ENCODE measurements around the gene BNC2. TPM values are rescaled to one million over a fixed set of nuclear protein-coding genes. Genes with fewer than 3 reads are reported as not detected.

The BNC2 gene
- total RNA-seq, 1 donor from 2014 or later, result 38.0 TPM

DNA sequence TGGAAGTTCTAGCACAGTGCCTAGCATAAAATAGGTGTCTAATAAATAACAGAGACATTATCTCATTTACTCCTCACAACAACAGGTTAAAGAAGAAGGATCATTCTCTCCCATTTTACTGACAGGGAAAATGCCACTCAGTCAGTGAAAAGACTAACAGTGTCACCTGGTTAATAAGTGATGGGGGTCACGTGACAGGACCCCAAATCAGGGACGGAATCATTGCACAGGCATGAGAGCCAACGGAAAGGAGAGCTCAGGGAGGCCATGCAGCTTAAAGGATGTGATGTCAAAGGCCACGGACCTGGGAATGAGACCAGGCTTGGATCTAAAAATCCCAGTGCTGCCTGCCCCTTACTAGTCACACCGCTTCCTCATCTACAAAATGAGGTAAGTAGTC, 101.2 kb downstream of the BNC2 start:
- Histone ChIP-seq H3K9ac (ENCODE audit: low read length) (no peak overlapping the region), H3K79me2 (ENCODE audit: insufficient read depth, low read length) (no peaks in the 10 kb centered on the region), H4K20me1 (ENCODE audit: insufficient read depth, low read length) (peaks cover 12% of the 10 kb centered on the region), H3K36me3 (ENCODE audit: insufficient read depth, low read length) (no peaks in the 10 kb centered on the region), H3K4me1 (ENCODE audit: insufficient read depth, low read length) (no peaks in the 10 kb centered on the region), H3K4me2 (ENCODE audit: low read length) (no peak overlapping the region), H3K27ac (ENCODE audit: low read depth, low read length) (no peak overlapping the region), H3K4me3 (ENCODE audit: insufficient read depth, low read depth, low read length) (no peak overlapping the region), H3K27me3 (ENCODE audit: insufficient read depth, low read length) (no peaks in the 10 kb centered on the region), H2AFZ (ENCODE audit: low read depth, low read length) (no peak overlapping the region), H3K9me3 (ENCODE audit: insufficient read depth, low read depth, low read length) (no peaks in the 10 kb centered on the region)
- no peak for TF ChIP-seq EZH2 (IDR thresholded peaks at IDR 0.05; ENCODE audit: insufficient read depth, low read length)
- TF ChIP-seq, protein P1, sequence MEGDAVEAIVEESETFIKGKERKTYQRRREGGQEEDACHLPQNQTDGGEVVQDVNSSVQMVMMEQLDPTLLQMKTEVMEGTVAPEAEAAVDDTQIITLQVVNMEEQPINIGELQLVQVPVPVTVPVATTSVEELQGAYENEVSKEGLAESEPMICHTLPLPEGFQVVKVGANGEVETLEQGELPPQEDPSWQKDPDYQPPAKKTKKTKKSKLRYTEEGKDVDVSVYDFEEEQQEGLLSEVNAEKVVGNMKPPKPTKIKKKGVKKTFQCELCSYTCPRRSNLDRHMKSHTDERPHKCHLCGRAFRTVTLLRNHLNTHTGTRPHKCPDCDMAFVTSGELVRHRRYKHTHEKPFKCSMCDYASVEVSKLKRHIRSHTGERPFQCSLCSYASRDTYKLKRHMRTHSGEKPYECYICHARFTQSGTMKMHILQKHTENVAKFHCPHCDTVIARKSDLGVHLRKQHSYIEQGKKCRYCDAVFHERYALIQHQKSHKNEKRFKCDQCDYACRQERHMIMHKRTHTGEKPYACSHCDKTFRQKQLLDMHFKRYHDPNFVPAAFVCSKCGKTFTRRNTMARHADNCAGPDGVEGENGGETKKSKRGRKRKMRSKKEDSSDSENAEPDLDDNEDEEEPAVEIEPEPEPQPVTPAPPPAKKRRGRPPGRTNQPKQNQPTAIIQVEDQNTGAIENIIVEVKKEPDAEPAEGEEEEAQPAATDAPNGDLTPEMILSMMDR (IDR thresholded peaks at IDR 0.05; ENCODE audit: insufficient read depth, low read depth, low read length), result no peak
- Mint-ChIP-seq H3K4me3 (ENCODE audit: unreplicated experiment) (no peak overlapping the region), H3K27ac (ENCODE audit: unreplicated experiment) (no peak overlapping the region), H3K4me1 (ENCODE audit: low read depth, unreplicated experiment) (peaks cover 4% of the 10 kb centered on the region), H3K27me3 (ENCODE audit: low read depth, unreplicated experiment) (no peaks in the 10 kb centered on the region), H3K36me3 (ENCODE audit: low read depth, unreplicated experiment) (no peaks in the 10 kb centered on the region), H3K9me3 (ENCODE audit: unreplicated experiment) (no peaks in the 10 kb centered on the region)
- DNase-seq (ENCODE audit: low read depth), result no peak
- no peak for FAIRE-seq

DNA sequence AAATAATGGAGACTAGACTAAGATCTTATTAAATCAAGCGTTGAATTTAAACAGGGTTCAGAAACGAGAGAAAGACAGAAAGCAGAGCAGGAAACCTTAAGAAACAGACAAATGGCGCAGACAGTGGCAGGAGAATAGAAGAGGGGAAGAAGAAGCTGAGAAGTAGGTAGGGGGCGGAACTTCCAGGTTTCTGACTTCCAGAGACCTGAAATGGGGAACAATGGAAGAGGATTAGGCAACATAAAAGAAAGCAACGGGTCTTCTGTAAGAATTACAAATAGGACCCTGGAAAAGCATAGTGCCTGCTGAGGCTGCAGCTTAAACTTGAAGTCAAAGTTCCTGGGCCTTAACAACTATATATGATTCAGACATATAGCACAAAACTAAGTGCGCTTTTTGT, 101.7 kb downstream of the BNC2 start:
- TF ChIP-seq, protein P1 (IDR thresholded peaks at IDR 0.05; ENCODE audit: insufficient read depth, low read depth, low read length), result no peak
- TF ChIP-seq EZH2 (IDR thresholded peaks at IDR 0.05; ENCODE audit: insufficient read depth, low read length), result no peak
- H3K27me3 ChIP-seq (ENCODE audit: insufficient read depth, low read length), result no peaks in the 10 kb centered on the region
- no peak overlapping the region for H2AFZ ChIP-seq (ENCODE audit: low read depth, low read length)
- H3K27ac ChIP-seq (ENCODE audit: low read depth, low read length), result no peak overlapping the region
- Mint-ChIP-seq H3K9me3 (ENCODE audit: unreplicated experiment) (no peaks in the 10 kb centered on the region), H3K4me1 (ENCODE audit: low read depth, unreplicated experiment) (peaks cover 4% of the 10 kb centered on the region), H3K36me3 (ENCODE audit: low read depth, unreplicated experiment) (peaks cover 2% of the 10 kb centered on the region), H3K27me3 (ENCODE audit: low read depth, unreplicated experiment) (no peaks in the 10 kb centered on the region), H3K4me3 (ENCODE audit: unreplicated experiment) (no peak overlapping the region), H3K27ac (ENCODE audit: unreplicated experiment) (no peak overlapping the region)
- H3K4me3 ChIP-seq (ENCODE audit: insufficient read depth, low read depth, low read length), result no peak overlapping the region
- no peak for DNase-seq (ENCODE audit: low read depth)
- H3K9ac ChIP-seq (ENCODE audit: low read length), result no peak overlapping the region
- peaks cover 12% of the 10 kb centered on the region for H4K20me1 ChIP-seq (ENCODE audit: insufficient read depth, low read length)
- no peaks in the 10 kb centered on the region for H3K9me3 ChIP-seq (ENCODE audit: insufficient read depth, low read depth, low read length)
- no peak for FAIRE-seq
- H3K79me2 ChIP-seq (ENCODE audit: insufficient read depth, low read length), result no peaks in the 10 kb centered on the region
- no peaks in the 10 kb centered on the region for H3K36me3 ChIP-seq (ENCODE audit: insufficient read depth, low read length)
- no peaks in the 10 kb centered on the region for H3K4me1 ChIP-seq (ENCODE audit: insufficient read depth, low read length)
- H3K4me2 ChIP-seq (ENCODE audit: low read length), result no peak overlapping the region

DNA sequence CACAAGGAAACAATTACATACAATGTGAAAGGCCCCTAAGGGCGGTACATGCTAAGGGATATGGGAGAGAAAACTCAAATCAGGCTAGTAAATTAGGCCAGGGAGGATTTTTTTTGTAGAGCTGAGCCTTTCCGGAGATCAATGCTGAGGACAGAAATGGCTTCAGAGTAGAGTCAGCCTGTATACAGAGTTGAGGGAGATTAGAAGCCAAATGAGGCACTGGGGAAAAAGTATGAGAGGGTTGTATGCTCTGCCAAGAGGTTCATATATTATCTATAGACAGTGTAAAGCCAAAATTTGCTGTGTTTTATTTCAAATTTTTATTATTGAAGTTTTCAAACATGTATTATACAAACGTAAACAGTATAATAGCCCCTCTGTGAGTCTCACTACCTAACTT, 103.1 kb downstream of the BNC2 start:
- Histone ChIP-seq H3K9ac (ENCODE audit: low read length) (no peak overlapping the region), H3K27ac (ENCODE audit: low read depth, low read length) (no peak overlapping the region), H3K9me3 (ENCODE audit: insufficient read depth, low read depth, low read length) (no peaks in the 10 kb centered on the region), H3K27me3 (ENCODE audit: insufficient read depth, low read length) (no peaks in the 10 kb centered on the region), H3K36me3 (ENCODE audit: insufficient read depth, low read length) (no peaks in the 10 kb centered on the region), H3K4me3 (ENCODE audit: insufficient read depth, low read depth, low read length) (no peak overlapping the region), H3K4me2 (ENCODE audit: low read length) (no peak overlapping the region), H2AFZ (ENCODE audit: low read depth, low read length) (no peak overlapping the region), H3K79me2 (ENCODE audit: insufficient read depth, low read length) (no peaks in the 10 kb centered on the region), H4K20me1 (ENCODE audit: insufficient read depth, low read length) (peaks cover 15% of the 10 kb centered on the region), H3K4me1 (ENCODE audit: insufficient read depth, low read length) (no peaks in the 10 kb centered on the region)
- Mint-ChIP-seq H3K4me1 (ENCODE audit: low read depth, unreplicated experiment) (peaks cover 9% of the 10 kb centered on the region), H3K27ac (ENCODE audit: unreplicated experiment) (no peak overlapping the region), H3K4me3 (ENCODE audit: unreplicated experiment) (no peak overlapping the region), H3K36me3 (ENCODE audit: low read depth, unreplicated experiment) (peaks cover 2% of the 10 kb centered on the region), H3K9me3 (ENCODE audit: unreplicated experiment) (no peaks in the 10 kb centered on the region), H3K27me3 (ENCODE audit: low read depth, unreplicated experiment) (no peaks in the 10 kb centered on the region)
- TF ChIP-seq, protein P1 (IDR thresholded peaks at IDR 0.05; ENCODE audit: insufficient read depth, low read depth, low read length), result no peak
- TF ChIP-seq EZH2 (IDR thresholded peaks at IDR 0.05; ENCODE audit: insufficient read depth, low read length), result no peak
- DNase-seq (ENCODE audit: low read depth) (no peak), FAIRE-seq (no peak)

All from astrocyte (in vitro differentiated cells and primary cell).